ENCODE data around the gene TPD52L2. TPM values are rescaled to one million over a fixed set of nuclear protein-coding genes. Genes with fewer than 3 reads are reported as not detected.
"Not testable (repeated sequence)": the region's sequence is repeated elsewhere in the genome, so short reads cannot be mapped to it uniquely, and the experiment has no call there.

The TPD52L2 gene
- total RNA-seq, 1 experiment from 2014 or later = 189 TPM

GRCh38 chr20:63867042-63867441 is 2.0 kb downstream of the TPD52L2 start:
- in situ Hi-C loops (cut with HindIII; ENCODE audit: low pct_unique_long_range_greater_than_20kb, low sequenced_read_pairs); DNase-seq (ENCODE audit: low read depth): not testable (repeated sequence)

GRCh38 chr20:63868264-63868663 is 3.2 kb downstream of the TPD52L2 start:
- DNase-seq (ENCODE audit: low read depth) = no peak
- in situ Hi-C loops (cut with HindIII; ENCODE audit: low pct_unique_long_range_greater_than_20kb, low sequenced_read_pairs) = no loop called here

GRCh38 chr20:63873477-63873971 is 8.5 kb downstream of the TPD52L2 start:
- in situ Hi-C loops (cut with HindIII; ENCODE audit: low pct_unique_long_range_greater_than_20kb, low sequenced_read_pairs) = no loop called here
- no peak for DNase-seq (ENCODE audit: low read depth)

GRCh38 chr20:63874241-63874640 is 9.2 kb downstream of the TPD52L2 start:
- in situ Hi-C loops (cut with HindIII; ENCODE audit: low pct_unique_long_range_greater_than_20kb, low sequenced_read_pairs) = not testable (repeated sequence)

GRCh38 chr20:63876489-63877036 is 11.5 kb downstream of the TPD52L2 start:
- in situ Hi-C loops (cut with HindIII; ENCODE audit: low pct_unique_long_range_greater_than_20kb, low sequenced_read_pairs) = no loop called here
- no peak for DNase-seq (ENCODE audit: low read depth)

More at GRCh38 chr20:63874241-63874640, 9.2 kb downstream of the TPD52L2 start:
- not testable (repeated sequence) for DNase-seq (ENCODE audit: low read depth)

- in situ Hi-C loops (cut with HindIII; ENCODE audit: low pct_unique_long_range_greater_than_20kb, low sequenced_read_pairs) = no loop called here
- no peak for DNase-seq (ENCODE audit: low read depth)
Observed at GRCh38 chr20:63877755-63878470, 12.8 kb downstream of the TPD52L2 start.

- no peak for DNase-seq (ENCODE audit: low read depth)
- in situ Hi-C loops (cut with HindIII; ENCODE audit: low pct_unique_long_range_greater_than_20kb, low sequenced_read_pairs) = no loop called here
Observed at GRCh38 chr20:63878899-63879663, 14.0 kb downstream of the TPD52L2 start.

GRCh38 chr20:63880901-63881300 is 15.8 kb downstream of the TPD52L2 start:
- in situ Hi-C loops (cut with HindIII; ENCODE audit: low pct_unique_long_range_greater_than_20kb, low sequenced_read_pairs); DNase-seq (ENCODE audit: low read depth): not testable (repeated sequence)

GRCh38 chr20:63881451-63882226 is 16.6 kb downstream of the TPD52L2 start:
- DNase-seq (ENCODE audit: low read depth) = no peak
- in situ Hi-C loops (cut with HindIII; ENCODE audit: low pct_unique_long_range_greater_than_20kb, low sequenced_read_pairs) = no loop called here

GRCh38 chr20:63882257-63883200 is 17.5 kb downstream of the TPD52L2 start:
- in situ Hi-C loops (cut with HindIII; ENCODE audit: low pct_unique_long_range_greater_than_20kb, low sequenced_read_pairs) = no loop called here
- DNase-seq (ENCODE audit: low read depth) = no peak

- in situ Hi-C loops (cut with HindIII; ENCODE audit: low pct_unique_long_range_greater_than_20kb, low sequenced_read_pairs) = no loop called here
Observed at GRCh38 chr20:63883201-63883593, 18.1 kb downstream of the TPD52L2 start.

GRCh38 chr20:63884506-63885263 is 19.6 kb downstream of the TPD52L2 start:
- in situ Hi-C loops (cut with HindIII; ENCODE audit: low pct_unique_long_range_greater_than_20kb, low sequenced_read_pairs) = no loop called here
- DNase-seq (ENCODE audit: low read depth) = no peak

More at GRCh38 chr20:63883201-63883593, 18.1 kb downstream of the TPD52L2 start:
- no peak for DNase-seq (ENCODE audit: low read depth)

GRCh38 chr20:63885264-63886053 is 20.4 kb downstream of the TPD52L2 start:
- in situ Hi-C loops (cut with HindIII; ENCODE audit: low pct_unique_long_range_greater_than_20kb, low sequenced_read_pairs) = no loop called here
- DNase-seq (ENCODE audit: low read depth) = no peak

- in situ Hi-C loops (cut with HindIII; ENCODE audit: low pct_unique_long_range_greater_than_20kb, low sequenced_read_pairs) = no loop called here
- DNase-seq (ENCODE audit: low read depth) = no peak
Observed at GRCh38 chr20:63886054-63886419, 21.0 kb downstream of the TPD52L2 start.

- no peak for DNase-seq (ENCODE audit: low read depth)
- in situ Hi-C loops (cut with HindIII; ENCODE audit: low pct_unique_long_range_greater_than_20kb, low sequenced_read_pairs) = no loop called here
Observed at GRCh38 chr20:63886921-63887320, 21.9 kb downstream of the TPD52L2 start.

Data from Caki2 (cell line).